Fibroblast of peridontal ligament (primary cell): ENCODE data around the gene LYPD1.

Experiments
- DNase-seq: peaks from one replicate; pipeline ENCODE4 v3.0.0-alpha.2; 2010; ENCODE audit errors: extremely low read depth

The LYPD1 gene

DNA sequence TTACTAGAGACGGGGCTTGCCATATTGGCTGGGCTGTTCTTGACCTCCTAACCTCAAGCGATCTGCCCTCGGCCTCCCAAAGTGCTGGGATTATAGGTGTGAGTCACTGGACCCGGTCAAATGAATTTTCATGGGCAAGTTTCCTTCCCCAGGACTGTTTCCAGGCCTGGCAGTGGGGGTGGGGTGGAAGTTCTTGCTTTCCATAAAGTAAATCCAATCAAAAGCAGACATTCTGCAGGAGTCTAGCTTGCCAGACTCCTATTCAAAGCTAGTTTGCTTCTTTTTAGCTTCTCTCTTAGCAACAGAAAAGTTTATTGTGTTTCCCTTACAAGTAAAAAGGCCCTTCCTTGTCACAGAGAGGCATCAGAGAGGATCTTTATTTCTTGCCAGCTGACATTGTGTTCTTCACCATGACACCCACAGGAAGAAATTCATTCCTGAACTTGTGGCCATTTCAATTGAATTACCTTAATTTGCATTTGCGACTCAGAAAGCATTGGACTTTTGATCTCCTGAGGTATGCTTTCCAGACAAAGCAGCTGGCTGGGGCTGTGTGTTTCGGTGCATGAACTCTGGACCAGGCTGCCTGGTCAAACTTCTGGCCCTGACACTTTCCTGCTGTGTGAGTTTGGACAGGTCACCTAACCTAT, 37.9 kb downstream of the LYPD1 start:
- DNase-seq: peak; percentile 83

DNA sequence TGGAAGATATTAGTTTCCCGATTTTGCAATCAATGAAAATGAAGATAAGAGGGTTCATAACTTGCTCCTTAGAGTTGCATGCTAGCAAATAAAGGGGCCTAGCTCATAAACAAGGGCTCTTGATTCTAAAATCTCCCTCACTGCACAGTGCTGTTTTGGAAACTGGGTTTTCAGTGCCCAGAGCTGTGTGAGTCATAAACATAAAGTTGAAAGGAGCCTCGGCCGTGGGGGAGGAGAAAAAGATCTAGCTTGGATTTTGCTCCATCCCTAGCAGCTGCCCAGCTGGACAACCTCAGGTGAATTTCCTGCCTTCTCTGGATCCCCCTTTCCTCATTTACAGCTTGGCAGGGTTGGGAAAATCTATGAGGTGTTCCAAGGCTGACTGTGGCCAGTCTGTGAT, 42.5 kb downstream of the LYPD1 start:
- DNase-seq: peak; percentile 19

DNA sequence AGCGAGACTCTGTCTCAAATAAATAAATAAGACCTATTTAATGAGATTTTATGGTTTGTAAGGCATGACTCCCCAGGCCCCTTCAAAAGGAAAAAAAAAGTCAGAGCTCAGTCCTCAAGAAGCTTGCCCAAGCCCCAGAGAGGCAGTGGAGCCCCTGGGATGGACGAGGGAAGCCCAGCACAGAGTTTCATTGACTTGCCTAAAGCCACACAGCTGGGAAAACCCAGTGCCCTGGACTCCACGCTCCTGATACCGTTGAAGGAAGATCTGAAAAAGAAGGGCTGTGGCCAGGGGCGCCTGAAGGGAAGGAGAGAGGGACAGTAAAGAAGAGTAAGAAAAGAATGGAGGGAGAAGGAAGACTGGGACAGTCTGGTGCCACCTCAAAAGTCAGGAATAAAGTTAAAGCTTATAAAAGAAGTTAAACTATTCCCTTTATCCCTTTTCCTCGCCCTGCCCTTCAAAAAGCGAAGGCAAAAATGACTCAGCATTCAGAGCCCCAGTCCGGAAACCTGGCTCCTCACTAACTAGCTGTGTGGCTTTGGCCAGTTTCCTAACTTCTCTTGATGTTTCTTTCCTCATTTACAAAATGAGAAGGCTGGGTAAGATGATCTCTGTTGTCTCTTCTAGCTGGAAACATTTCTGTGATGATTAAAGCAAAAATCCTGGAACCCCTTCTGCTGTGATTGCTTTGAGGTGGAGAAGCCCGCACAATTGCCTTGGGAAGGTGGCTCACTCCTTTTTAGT, 46.7 kb downstream of the LYPD1 start:
- DNase-seq: peak; percentile 95

DNA sequence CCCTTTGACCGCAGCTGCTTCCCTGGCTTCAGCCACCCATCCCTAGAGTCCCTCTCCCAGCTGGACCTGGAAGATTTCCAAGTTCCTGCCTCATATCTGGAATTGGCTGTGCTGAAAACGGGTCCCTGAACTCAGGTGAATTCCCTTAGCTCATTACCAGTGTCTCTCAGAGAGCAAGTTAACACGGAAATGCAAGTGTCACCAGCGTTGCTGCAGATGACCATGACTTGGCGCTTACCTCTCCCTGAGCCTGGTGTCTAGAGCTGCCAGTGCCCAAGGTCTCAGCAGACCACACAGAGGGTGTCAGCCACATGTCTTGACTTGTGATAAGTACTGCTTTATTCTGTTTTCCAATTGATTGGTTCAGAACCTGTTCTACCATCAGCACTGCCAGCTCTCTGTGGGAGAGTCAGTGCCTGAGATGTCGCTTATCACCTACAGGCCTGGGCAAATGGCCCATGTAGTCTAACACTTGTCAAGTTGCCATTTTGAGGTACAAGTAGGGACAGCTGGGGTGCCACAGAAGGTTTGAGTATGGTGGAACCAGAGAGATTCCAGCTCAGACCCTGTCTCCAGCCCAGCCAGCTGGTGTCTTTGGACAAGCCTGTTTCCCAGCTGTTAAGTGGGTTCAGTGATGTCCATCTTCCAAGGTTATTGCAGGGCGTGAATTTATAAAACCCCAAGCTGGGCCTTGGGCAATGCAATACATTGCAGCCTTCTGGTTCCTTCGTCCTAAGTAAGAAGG, 48.7 kb downstream of the LYPD1 start:
- DNase-seq: no peak

DNA sequence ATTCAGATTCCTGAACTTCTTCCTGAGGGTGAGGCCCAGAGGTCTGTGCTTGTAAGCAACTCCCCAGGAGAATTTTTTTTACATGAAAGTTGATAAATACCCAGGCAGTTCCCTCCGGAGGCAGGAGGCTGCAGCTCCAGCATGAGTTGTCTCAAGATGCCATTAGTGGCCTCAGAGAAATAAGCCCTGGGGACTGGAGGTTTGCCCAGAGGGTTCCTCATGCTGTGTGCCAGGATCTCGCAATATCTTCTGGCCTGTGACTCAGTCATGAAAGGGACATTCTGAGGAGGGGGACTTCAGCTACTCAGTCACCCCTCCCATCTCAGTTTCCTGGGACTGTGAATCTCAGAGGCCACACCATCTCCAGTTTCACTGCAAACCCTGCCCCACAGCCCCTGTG, 49.9 kb downstream of the LYPD1 start:
- peak; percentile 24 for DNase-seq

DNA sequence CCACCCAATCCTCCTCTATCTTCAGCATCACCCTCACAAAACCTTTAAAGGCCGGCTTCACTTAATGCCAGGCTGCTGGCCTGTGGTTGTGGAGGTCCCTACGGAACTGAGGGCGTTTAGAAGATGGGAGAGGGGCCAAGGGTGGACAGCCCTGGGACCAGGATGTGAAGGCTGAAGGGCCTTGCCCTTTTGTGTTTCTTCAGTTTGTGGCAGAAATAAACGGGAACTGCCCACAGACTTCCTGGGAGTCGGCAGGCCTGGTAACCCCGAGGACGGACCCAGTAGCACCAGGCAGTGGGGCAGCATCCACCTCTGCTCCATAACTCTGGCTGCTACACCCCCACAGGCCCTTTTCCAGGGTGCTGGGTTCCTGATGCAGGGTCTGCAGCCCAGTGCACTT, 51.3 kb downstream of the LYPD1 start:
- DNase-seq: no peak

DNA sequence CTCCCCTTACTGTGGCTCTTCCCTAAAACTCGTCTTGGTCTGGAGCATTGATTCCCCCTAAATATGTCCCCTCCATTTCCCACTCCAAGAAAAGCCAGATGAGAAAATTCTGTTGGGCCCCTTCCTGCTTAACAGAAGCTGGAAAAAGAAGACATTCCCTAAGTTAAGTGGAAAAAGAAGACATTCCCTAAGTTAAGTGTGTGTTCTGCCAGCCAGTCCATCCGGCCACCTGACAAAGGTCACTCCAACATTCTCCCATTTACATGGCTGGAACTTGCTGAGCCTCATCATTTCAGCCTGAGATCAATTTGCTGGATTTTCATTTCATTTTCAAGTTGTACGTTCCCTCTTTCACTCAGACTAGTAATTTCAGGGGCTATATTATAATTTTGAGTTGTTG, 52.0 kb downstream of the LYPD1 start:
- DNase-seq: no peak

DNA sequence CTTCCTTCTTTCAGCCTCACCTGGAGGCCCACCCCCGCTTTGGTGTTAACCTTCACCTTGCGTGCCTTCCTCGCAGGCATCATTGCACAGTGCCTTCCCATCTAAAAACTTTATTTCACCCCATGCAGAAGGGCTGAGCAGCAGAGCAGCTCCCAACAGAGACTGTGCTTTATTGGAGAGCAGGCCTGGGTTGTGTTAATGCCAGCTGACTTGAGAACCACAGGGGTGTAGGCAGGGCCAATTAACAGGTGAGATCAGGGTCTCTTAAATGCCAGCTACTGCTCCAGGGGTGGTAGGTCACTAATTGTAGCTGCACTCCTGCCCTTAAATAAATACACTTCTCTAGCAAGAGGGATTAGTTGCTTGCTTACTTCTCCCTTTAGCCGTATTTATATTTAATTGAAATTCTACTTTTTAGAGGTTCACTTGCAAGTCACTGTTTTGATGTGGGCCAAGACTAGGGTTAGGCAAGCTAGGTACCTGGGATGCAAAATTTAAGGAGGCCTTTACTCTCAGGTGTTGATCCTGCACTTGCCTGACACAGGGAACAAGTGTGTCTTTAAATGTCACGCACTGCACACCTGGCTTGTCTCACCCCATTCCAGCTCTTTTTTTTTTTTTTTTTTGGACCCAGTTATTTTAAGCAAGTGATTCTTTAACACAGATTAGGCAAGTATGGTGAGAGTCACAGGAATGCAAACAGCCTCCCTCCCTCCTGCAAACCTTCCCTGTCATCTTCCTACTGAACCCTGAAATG, 54.5 kb downstream of the LYPD1 start:
- DNase-seq: no peak

DNA sequence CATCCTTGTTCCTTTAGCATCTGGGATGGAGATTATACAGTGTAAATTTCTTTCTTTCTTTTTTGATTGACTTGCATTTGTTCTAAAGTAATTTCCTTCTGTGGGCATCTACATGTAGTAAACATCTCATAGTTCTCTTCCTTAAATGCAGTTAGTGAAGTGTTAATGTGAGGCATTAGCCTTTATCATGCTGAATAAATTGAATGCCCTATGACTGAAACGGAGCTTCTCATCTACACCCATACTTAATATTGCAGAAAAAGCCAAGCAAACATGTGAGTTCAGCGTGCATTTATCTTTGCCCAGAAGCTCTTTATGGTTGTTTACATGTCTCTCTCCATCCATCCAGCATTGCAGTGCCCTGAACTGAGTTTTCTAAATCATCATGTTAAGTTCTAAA, 58.3 kb downstream of the LYPD1 start:
- no peak for DNase-seq

DNA sequence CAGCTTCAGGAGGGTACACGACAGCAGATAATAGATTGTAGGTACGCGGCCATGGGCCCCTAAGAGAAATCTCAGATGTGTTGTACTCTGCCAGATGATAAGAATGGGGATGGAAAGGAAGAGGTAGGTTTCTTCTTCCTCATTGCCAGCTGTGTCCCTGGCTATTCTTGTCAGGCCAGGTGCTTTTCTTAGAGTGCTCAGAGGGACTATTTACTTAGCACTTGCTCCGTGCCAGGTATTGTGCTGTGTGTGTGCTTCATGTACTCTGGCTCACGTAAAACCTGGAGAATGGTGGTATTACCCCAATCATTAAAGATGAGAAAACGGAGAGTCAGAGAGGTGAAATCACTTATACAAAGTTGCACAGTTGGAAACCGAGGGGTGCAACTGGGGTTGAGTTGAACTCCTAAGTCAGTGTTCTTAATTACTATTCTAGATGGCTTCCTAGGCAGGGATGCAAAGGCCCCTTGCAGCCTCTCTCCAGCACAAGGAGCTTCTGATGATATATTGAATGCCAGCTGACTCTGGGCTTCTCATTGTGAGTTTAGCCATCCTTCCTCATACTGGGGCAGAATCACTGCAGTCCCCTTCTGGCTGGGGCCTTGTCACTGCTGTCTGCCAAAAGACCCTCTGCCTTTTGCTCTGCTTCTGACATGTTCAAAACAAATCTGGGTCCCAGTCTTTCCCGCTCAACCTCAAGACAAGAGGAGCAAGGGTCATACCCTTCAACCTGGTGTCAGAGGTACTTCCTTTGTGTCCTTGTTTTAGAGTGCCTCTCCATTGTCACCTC, 60.7 kb downstream of the LYPD1 start:
- DNase-seq: no peak

DNA sequence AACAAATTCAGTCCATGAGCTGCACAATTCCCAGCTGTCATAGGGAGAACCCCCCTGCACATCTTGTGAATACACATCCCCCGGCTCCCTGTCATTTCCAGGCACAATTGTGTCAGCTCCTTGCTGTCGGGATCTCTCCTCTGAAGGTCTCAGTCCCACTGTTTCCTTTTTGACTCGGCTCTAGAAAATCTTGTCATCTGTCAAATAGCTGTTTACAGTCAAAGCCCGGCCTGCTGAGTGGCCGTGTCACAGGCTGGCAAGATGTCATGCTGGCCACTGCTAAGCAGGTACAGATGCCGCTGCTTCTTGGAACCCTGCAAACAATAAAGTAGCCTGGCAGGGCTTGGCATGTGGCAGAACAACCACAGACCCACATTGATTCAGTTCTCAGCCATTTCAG, 61.7 kb downstream of the LYPD1 start:
- no peak for DNase-seq

DNA sequence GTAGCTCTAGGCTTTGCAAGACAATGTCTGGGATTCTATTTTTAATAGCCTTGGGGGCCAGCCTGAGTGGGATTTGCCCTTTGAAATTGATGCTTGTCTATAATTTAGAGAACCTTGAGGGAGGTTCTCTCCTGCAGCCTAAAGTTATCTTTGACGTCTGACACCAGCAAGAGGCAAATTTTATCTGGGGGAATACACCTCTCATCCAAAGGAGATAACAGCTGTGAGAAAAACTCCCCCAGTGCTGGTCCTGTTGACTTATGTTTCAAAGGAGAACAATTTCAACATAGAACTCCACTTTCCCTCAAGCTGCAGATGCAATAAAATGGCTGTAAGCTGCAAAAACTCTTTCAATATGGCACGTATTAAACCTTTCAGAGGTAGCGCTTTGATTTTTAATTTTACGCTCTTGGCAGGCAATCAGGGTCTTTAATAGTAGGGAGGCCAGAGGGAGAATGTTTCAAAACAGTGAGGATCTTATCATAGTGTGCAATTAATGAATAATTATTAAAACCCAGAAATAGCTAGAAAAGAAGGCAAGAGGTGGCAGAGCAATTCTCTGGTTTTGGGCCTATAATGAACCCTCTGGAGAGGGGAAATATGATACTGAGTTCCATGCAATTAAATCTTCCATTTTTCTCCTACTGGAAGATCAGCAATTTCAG, 62.4 kb downstream of the LYPD1 start:
- no peak for DNase-seq

DNA sequence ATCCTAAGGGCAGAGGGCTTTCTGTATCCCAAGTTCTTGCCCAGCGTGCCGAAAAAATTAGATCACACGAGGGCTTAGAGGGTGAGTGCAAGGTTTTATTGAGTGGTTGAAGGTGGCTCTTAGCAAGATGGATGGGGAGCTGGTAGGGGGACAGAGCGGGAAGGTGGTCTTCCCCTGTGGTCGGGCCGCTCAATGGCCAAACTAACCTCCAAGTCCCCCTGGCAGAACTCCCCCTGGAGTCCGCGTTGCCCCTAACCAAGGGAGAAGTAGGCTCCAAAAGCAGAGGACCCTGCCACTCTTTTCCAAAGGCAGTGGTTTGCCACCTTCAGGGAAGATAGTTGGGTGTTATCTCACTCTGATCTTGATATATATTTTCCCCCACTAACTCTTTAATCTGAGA, 63.4 kb downstream of the LYPD1 start:
- no peak for DNase-seq

DNA sequence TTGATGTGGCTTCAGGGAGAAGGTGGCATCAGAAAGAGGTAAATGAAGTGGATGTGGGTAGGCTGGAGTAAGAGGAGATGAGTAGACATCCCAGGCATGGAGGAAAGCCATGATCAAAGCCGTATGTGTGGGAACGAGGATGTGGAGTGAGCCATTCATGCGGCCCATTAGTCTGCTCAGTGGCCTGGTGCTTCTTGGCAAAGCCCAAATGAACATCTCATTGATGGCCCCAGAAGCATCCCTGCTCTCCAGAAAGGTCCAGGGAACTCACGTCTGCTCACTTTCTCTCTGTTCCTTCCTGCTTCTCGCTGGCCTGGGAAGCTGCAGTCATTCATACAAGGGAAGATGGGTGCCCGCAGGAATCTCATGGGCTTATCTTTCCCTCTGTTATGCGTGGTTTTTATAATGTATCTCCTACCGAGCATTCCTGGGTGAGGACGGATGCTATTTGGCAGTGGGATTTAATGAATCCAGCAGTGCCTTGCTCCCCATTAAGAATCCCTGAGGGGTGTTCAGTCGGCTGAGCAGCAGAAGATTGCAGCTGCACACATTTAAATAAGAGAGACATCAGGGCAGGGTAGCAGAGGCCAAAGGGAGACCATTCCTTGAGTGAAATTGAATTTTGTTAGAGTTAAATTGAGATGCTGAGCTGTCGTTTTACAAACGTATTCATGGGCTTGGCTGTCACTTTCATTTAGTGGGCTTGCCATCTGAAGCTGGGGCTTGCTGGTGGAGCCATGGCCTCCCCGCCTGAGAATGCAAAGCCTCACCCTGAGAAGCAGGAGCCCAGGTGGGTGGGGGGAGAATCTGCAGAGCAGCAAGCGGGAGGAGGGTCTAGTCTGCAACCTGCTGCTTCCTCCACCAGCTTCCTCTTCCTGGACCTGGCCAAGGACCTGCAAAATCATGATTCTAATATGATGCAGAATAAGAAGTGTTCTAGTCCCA, 64.5 kb downstream of the LYPD1 start:
- DNase-seq: no peak

DNA sequence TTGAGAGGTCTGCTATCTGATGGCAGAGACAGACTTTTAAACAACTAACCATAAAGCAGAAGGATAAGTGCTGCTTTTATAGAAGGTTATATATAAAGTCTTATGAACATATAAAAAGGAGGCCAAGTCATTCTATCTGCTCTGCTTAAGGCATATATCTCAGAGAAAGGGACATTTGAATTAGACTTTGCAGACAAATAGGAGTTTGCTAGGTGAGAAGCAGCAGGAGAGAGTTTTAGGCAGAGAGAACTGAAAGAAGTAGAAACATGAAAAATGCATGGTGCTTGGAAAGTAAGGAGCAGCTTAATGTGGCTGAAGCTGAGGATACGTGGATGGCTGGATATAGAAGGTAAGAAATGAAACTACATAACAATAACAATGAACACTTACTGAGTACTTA, 65.4 kb downstream of the LYPD1 start:
- no peak for DNase-seq

DNA sequence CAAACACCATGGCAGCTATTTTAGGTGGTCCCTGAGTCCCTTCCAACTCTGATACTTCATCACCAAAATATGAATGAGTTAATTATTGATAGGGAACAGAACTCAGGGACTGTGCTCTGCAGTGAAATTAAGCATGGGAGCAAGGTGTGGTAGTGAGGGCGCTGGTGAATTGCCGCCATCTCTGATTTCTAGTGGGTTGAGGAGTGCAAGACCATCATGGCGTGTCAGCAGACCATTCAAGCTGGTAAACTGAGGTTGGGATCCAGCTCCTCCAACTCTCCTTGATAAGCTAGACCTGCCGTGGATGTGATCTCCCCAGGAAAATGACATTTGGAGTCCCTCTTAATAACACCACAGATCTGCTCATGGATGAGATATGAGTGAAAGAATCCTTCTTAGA, 70.4 kb downstream of the LYPD1 start:
- no peak for DNase-seq

DNA sequence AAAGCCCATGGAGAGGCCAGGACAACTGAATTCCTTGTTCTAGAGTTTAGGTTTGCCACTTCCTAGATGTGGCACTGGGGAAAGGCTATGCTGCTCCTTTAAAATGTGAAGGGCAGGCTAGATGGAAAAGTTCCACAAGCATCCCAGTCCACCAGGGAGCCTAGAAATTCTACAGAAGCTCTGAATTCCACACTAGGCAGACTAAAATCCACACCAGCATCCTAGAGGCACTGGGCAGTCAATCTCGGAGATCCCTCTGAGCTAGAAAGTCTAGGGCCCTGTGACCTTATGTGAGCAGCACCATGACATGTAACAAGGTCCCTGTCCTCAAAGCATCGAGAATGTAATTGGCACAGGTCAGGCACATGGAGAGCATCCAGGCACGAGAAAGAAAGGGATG, 71.5 kb downstream of the LYPD1 start:
- no peak for DNase-seq

DNA sequence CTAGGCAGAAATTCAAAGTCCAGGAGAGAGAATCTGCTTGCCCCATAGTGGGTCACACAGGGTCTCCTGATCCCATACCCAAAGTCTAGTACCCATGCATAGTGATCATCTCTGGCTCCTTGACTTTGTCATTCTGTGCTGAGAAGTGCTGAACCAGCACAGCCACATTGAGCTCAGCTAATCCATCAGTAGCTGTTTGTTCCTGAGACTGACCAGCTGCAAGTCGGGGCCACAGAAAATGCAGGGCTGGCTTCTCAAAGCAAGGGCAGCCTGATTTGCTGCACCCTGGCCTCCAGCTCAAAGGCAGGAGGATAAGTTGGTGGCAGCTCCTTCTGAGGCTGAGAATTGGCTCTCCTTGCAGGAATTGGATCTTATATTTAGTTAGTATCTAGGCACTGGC, 72.2 kb downstream of the LYPD1 start:
- no peak for DNase-seq

DNA sequence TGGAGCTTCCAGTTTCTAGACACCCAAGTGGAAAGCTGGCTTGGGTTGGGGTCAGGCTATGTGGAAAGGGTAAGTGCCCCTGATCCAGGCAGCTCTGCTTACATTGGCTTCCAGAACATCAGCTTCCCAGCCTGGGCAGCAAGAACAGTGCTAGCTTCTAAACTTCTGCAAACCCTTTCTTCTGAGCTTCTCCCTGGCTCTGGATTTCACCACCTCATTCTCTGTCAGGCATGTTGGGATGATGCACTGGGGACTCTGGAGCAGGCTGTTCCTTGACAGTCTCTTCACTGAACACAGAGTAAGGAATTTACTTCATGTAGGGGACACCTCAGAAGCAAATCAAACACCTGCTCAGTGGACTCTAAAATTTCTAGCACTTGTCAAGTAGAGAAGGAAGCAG, 72.8 kb downstream of the LYPD1 start:
- no peak for DNase-seq

DNA sequence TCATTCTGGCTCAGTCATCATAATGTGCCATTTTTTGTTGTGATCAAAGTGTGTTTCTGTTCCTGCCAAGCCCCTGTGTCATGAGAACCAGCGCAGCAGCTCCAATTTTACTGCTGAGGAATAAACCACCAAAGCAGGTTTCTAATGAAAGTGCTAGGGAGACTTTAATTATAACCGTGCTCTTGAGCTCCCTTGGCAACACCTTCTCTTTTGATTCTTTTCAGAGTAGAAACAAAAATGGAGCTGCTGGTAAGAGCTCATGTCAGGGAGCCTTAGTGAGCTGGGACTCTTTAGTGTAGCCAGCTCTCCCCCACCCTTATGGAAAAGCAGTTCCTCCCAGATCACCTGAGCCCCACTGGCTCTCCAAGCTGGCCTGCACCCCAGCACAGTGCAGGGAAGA, 74.3 kb downstream of the LYPD1 start:
- no peak for DNase-seq
